Upper lobe of right lung (tissue), 1 donor: ENCODE data around the gene MFSD1. TPM values are rescaled to one million over a fixed set of nuclear protein-coding genes. Genes with fewer than 3 reads are reported as not detected.

ENCODE experiments used
- ATAC-seq: fragments of 200-7000 bp; cut with Tn5 transposase; one replicate; pipeline ENCODE4 v1.9.1; 2020; ENCODE audit warnings: mild to moderate bottlenecking, moderate library complexity
- DNase-seq: peaks from one replicate; pipeline ENCODE4 v3.0.0-alpha.2; 2020
- H3K27ac ChIP-seq: fragments of 200-600 bp; one replicate; pipeline ENCODE4 v1.8.0; 2022
- H3K27me3 ChIP-seq: fragments of 200-600 bp; one replicate; pipeline ENCODE4 v1.8.0; 2022; ENCODE audit warnings: mild to moderate bottlenecking
- H3K36me3 ChIP-seq: fragments of 200-600 bp; one replicate; pipeline ENCODE4 v1.8.0; 2022
- H3K4me1 ChIP-seq: fragments of 200-600 bp; one replicate; pipeline ENCODE4 v1.8.0; 2022
- H3K4me3 ChIP-seq: fragments of 200-600 bp; one replicate; pipeline ENCODE4 v1.8.0; 2022; ENCODE audit warnings: mild to moderate bottlenecking
- H3K9me3 ChIP-seq: fragments of 200-600 bp; one replicate; pipeline ENCODE4 v1.8.0; 2022
- intact Hi-C: fragments of 100-400 bp; cut with DNase I; formaldehyde crosslinking; loops from one replicate; pipeline ENCODE4 v1.11.0; 2022
- total RNA-seq: library from RNA; stranded (reverse); fragmentation: NEBNext Ultra II Directional; extraction: Animal tissue kit (Norgen Biotek cat#: 25700); gene quantifications from one replicate; pipeline ENCODE4 v1.2.1, GENCODE V29; 2021
- TF ChIP-seq, protein P1 (sequence below): fragments of 200-600 bp; IDR thresholded peaks from one replicate; pipeline ENCODE4 v1.8.0; 2022; ENCODE audit warnings: antibody characterized with exemption
- donor health status: DM: no; HTN: yes; CAD: no; lungs with severe emphysema.

MFSD1 gene
- total RNA-seq, 1 donor from 2014 or later = 84.5 TPM

GRCh38 chr3:158835631-158836030 is 33.8 kb downstream of the MFSD1 start:
- intact Hi-C loops = no loop called here
- no peaks in the 10 kb centered on the region for H3K27me3 ChIP-seq
- ATAC-seq = no peak

DNA sequence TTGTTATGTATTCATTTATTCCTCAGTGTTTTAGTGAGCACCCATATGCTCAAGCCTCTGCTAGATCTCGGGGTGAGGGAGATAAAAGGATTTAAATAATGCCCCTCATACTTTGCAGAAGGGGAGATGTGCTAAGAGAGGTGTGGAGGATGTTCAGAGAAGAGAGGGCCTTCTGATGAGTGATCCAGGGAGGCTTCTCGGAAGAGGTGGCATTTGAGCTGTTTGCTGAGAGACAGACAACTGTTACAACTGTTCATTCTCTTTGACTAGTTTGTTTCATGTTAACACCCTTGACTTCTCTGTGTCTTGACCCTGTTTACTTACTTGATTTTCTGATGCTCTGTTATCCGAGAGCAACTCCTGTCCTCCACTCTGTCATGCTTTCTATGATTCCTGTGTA is 34.5 kb downstream of the MFSD1 start:
- H3K27ac ChIP-seq = no peak overlapping the region
- H3K27me3 ChIP-seq = no peaks in the 10 kb centered on the region
- H3K9me3 ChIP-seq = no peaks in the 10 kb centered on the region
- H3K36me3 ChIP-seq = no peaks in the 10 kb centered on the region
- intact Hi-C loops = no loop called here
- H3K4me1 ChIP-seq = no peaks in the 10 kb centered on the region
- H3K4me3 ChIP-seq = no peak overlapping the region
- DNase-seq = no peak
- TF ChIP-seq, protein P1, sequence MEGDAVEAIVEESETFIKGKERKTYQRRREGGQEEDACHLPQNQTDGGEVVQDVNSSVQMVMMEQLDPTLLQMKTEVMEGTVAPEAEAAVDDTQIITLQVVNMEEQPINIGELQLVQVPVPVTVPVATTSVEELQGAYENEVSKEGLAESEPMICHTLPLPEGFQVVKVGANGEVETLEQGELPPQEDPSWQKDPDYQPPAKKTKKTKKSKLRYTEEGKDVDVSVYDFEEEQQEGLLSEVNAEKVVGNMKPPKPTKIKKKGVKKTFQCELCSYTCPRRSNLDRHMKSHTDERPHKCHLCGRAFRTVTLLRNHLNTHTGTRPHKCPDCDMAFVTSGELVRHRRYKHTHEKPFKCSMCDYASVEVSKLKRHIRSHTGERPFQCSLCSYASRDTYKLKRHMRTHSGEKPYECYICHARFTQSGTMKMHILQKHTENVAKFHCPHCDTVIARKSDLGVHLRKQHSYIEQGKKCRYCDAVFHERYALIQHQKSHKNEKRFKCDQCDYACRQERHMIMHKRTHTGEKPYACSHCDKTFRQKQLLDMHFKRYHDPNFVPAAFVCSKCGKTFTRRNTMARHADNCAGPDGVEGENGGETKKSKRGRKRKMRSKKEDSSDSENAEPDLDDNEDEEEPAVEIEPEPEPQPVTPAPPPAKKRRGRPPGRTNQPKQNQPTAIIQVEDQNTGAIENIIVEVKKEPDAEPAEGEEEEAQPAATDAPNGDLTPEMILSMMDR = no peak
- ATAC-seq = no peak

More at GRCh38 chr3:158835631-158836030, 33.8 kb downstream of the MFSD1 start:
- TF ChIP-seq, protein P1 = no peak
- Histone ChIP-seq H3K4me1 (no peaks in the 10 kb centered on the region), H3K36me3 (peaks cover 3% of the 10 kb centered on the region), H3K27ac (no peak overlapping the region), H3K4me3 (no peak overlapping the region), H3K9me3 (no peaks in the 10 kb centered on the region)
- DNase-seq = no peak

DNA sequence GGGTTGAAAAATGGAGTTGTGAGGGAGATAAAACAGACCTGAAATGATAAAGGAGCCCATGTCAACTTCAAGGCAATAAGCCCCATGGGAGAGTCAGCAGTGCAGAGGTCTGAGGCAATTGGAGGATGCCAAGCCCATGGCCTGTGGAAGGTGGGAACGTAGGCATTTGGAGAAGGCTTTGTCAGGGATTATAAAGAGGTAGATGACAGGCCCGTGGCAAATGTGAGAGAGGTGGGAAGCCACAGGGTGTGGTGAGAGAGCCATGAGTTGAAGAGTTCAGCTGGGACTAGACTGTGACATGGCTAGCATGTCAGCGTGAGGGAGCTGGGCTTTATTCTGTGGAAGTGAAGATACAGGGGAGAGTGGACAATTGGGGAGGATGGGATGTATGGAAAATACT is 35.4 kb downstream of the MFSD1 start:
- TF ChIP-seq, protein P1 = no peak
- no peak for ATAC-seq
- Histone ChIP-seq H3K9me3 (no peaks in the 10 kb centered on the region), H3K36me3 (no peaks in the 10 kb centered on the region), H3K27ac (no peak overlapping the region), H3K4me1 (no peaks in the 10 kb centered on the region), H3K27me3 (no peaks in the 10 kb centered on the region), H3K4me3 (no peak overlapping the region)
- intact Hi-C loops = no loop called here
- DNase-seq = no peak

GRCh38 chr3:158839966-158840365 is 38.1 kb downstream of the MFSD1 start:
- no peaks in the 10 kb centered on the region for H3K9me3 ChIP-seq
- TF ChIP-seq, protein P1 = no peak
- no peaks in the 10 kb centered on the region for H3K27me3 ChIP-seq
- H3K4me3 ChIP-seq = no peak overlapping the region
- no peak overlapping the region for H3K27ac ChIP-seq
- intact Hi-C loops = no loop called here
- ATAC-seq (no peak), DNase-seq (no peak)
- H3K4me1 ChIP-seq = no peaks in the 10 kb centered on the region
- H3K36me3 ChIP-seq = no peaks in the 10 kb centered on the region

GRCh38 chr3:158841387-158841786 is 39.5 kb downstream of the MFSD1 start:
- no peak overlapping the region for H3K27ac ChIP-seq
- H3K9me3 ChIP-seq = no peaks in the 10 kb centered on the region
- no peaks in the 10 kb centered on the region for H3K36me3 ChIP-seq
- intact Hi-C loops = no loop called here
- DNase-seq (no peak), ATAC-seq (peak; percentile 11)
- no peak overlapping the region for H3K4me3 ChIP-seq
- no peaks in the 10 kb centered on the region for H3K27me3 ChIP-seq
- TF ChIP-seq, protein P1 = no peak
- no peaks in the 10 kb centered on the region for H3K4me1 ChIP-seq

DNA sequence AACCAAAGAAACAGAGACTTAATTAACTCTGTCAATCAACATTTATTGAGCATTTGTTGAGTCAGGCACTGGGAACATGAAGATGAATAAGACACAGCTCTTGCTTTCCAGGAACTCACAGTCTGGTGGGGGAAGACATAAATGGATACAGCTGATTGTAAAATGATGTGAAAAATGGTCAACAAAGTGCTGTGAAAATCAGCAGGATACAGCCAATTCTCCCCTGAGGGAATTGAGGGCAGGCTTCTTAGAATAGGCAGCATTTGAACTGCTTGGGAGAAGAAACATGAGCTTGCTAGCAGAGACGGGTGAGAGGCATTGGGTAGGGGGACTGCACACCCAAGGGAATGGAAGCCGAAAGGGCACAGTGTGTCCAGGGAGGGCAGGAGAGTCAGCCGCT is 41.1 kb downstream of the MFSD1 start:
- TF ChIP-seq, protein P1 = no peak
- ATAC-seq = no peak
- intact Hi-C loops = no loop called here

More for the DNA sequence above, 41.1 kb downstream of the MFSD1 start:
- H3K4me1 ChIP-seq = no peaks in the 10 kb centered on the region
- H3K27me3 ChIP-seq = no peaks in the 10 kb centered on the region
- no peak for DNase-seq
- H3K9me3 ChIP-seq = no peaks in the 10 kb centered on the region
- no peaks in the 10 kb centered on the region for H3K36me3 ChIP-seq
- H3K27ac ChIP-seq = no peak overlapping the region
- H3K4me3 ChIP-seq = no peak overlapping the region
